Muscle of leg (tissue), 11 donors: ENCODE measurements around the gene PRKAG2. TPM values are rescaled to one million over a fixed set of nuclear protein-coding genes. Genes with fewer than 3 reads are reported as not detected.
"Not testable (repeated sequence)": the region's sequence is repeated elsewhere in the genome, so short reads cannot be mapped to it uniquely, and the experiment has no call there.

Source experiments
- DNase-seq: peaks from one replicate; pipeline ENCODE4 v3.0.0; 2013
- H3K27ac ChIP-seq: one replicate; pipeline ENCODE4 v1.5.1; 2013; ENCODE audit warnings: mild to moderate bottlenecking, low read length, control low read depth
- H3K27me3 ChIP-seq: one replicate; pipeline ENCODE4 v1.6.1; 2013; ENCODE audit warnings: low read length; ENCODE audit not compliant: control insufficient read depth, insufficient read depth
- H3K36me3 ChIP-seq: one replicate; pipeline ENCODE4 v1.6.1; 2013; ENCODE audit warnings: low read length; ENCODE audit not compliant: control insufficient read depth, insufficient read depth
- H3K4me1 ChIP-seq: one replicate; pipeline ENCODE4 v1.6.1; 2013; ENCODE audit warnings: low read length; ENCODE audit not compliant: control insufficient read depth, insufficient read depth
- H3K4me3 ChIP-seq: one replicate; pipeline ENCODE4 v1.5.1; 2013; ENCODE audit warnings: low read length, control low read depth
- H3K9me3 ChIP-seq: replicated peaks from 2 replicates; pipeline ENCODE4 v1.6.1; 2013; ENCODE audit warnings: low read depth, low read length; ENCODE audit not compliant: control insufficient read depth
- WGBS: methylation state at CpG from one replicate; pipeline ENCODE4 v1.1.5; 2013; ENCODE audit warnings: missing lambda C conversion rate; ENCODE audit not compliant: insufficient coverage; 5-methylcytosine and 5-hydroxymethylcytosine counted together
- polyA plus RNA-seq, 8 donors: library from polyadenylated mRNA; unstranded; fragments of 120-200 nt; gene quantifications; one replicate each; pipeline versions ENCODE4 v1.2.1 to v1.2.3, GENCODE V29; 2013; ENCODE audit warnings: inconsistent platforms in 1 of 8, low replicate concordance in 1 of 8; ENCODE audit not compliant: insufficient read length in 8 of 8, insufficient read depth in 1 of 8
- total RNA-seq: library from RNA; stranded (reverse); fragments of 120-200 nt; gene quantifications from one replicate; pipeline ENCODE4 v1.2.4, GENCODE V29; 2013

Gene PRKAG2
- total and polyA plus RNA-seq, 9 donors, result 3.9 to 16.4 (median 11.2) TPM

DNA sequence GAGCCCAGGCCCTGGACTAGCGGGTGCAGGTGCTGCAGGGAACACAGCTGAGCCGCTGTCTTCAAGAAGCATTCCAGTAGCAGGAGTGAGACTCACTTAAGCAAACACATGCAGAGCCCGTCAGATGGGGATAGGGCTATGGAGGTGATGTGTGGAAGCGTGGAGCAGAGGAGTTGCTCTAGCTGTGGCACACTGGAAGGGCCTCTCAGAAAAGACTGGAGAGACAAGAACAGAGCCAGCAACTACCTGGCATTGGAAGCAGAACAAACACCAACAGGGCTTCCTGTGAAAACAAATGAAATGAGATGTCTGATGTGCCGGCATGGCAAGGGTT is 41.6 kb upstream of the PRKAG2 start:
- WGBS, result 70% methylated on average over 4 of the region's 5 CpGs
- H3K4me3 ChIP-seq, result no peak overlapping the region
- H3K4me1 ChIP-seq, result peaks cover 6% of the 10 kb centered on the region
- no peaks in the 10 kb centered on the region for H3K36me3 ChIP-seq
- H3K9me3 ChIP-seq, result peaks cover 10% of the 10 kb centered on the region
- H3K27ac ChIP-seq, result no peak overlapping the region
- DNase-seq, result no peak
- H3K27me3 ChIP-seq, result peaks cover 3% of the 10 kb centered on the region

- whole genome bisulfite sequencing, result 42% methylated on average over 6 of the region's 10 CpGs
- no peak for DNase-seq
- Histone ChIP-seq H3K36me3 (no peaks in the 10 kb centered on the region), H3K27me3 (peaks cover 3% of the 10 kb centered on the region), H3K27ac (no peak overlapping the region), H3K4me3 (no peak overlapping the region), H3K9me3 (peaks cover 11% of the 10 kb centered on the region), H3K4me1 (peaks cover 6% of the 10 kb centered on the region)
Measured at GRCh38 chr7:151917791-151918509, 41.0 kb upstream of the PRKAG2 start.

GRCh38 chr7:151914051-151914450 is 37.1 kb upstream of the PRKAG2 start:
- no peak for DNase-seq
- no peaks in the 10 kb centered on the region for H3K36me3 ChIP-seq
- no CpG with 5 or more reads among the region's 1 CpG for WGBS
- H3K27ac ChIP-seq, result no peak overlapping the region
- peaks cover 5% of the 10 kb centered on the region for H3K27me3 ChIP-seq
- peaks cover 11% of the 10 kb centered on the region for H3K9me3 ChIP-seq
- peaks cover 6% of the 10 kb centered on the region for H3K4me1 ChIP-seq
- no peak overlapping the region for H3K4me3 ChIP-seq

GRCh38 chr7:151910655-151911054 is 33.7 kb upstream of the PRKAG2 start:
- Histone ChIP-seq H3K27me3 (peaks cover 11% of the 10 kb centered on the region), H3K9me3 (peaks cover 11% of the 10 kb centered on the region)
- not testable (repeated sequence) for H3K4me1 ChIP-seq, H3K27ac ChIP-seq, H3K4me3 ChIP-seq, H3K36me3 ChIP-seq, DNase-seq
- WGBS, result 40% methylated on average over 1 of the region's 3 CpGs

- H3K9me3 ChIP-seq, H3K27ac ChIP-seq, H3K4me1 ChIP-seq, H3K4me3 ChIP-seq, H3K36me3 ChIP-seq, DNase-seq: not testable (repeated sequence)
- WGBS, result no CpG with 5 or more reads among the region's 3 CpGs
- H3K27me3 ChIP-seq, result peaks cover 12% of the 10 kb centered on the region
Measured at GRCh38 chr7:151907115-151907514, 30.2 kb upstream of the PRKAG2 start.

GRCh38 chr7:151905766-151906165 is 28.9 kb upstream of the PRKAG2 start:
- Histone ChIP-seq H3K4me3 (no peak overlapping the region), H3K36me3 (no peaks in the 10 kb centered on the region), H3K27ac (no peak overlapping the region), H3K27me3 (peaks cover 12% of the 10 kb centered on the region), H3K9me3 (no peaks in the 10 kb centered on the region), H3K4me1 (peaks cover 11% of the 10 kb centered on the region)
- WGBS, result 12% methylated on average over 3 of the region's 5 CpGs
- DNase-seq, result no peak

DNA sequence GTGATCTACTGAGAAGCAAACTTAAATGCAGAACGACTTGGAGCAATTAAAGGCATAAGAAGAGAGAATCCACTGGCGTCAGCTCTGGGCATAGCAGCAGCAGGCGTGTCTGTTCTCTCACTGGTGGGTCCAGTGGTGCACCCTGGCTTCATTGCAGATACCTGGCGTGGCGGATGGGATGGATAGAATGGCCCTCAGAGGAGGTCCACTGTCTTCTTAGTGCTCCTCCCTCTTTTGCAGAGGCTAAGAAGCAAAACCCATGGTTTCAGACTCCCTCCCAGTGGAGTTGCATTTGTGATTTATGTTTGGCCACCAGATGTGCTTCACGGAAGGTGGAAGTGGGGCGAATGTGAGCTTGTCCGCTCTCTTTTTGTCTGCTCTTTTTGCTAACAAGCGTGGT is 28.4 kb upstream of the PRKAG2 start:
- DNase-seq, result no peak
- WGBS, result 50% methylated on average over 9 of the region's 9 CpGs

GRCh38 chr7:151904270-151904669 is 27.4 kb upstream of the PRKAG2 start:
- Histone ChIP-seq H3K36me3 (no peaks in the 10 kb centered on the region), H3K9me3 (no peaks in the 10 kb centered on the region), H3K27me3 (peaks cover 20% of the 10 kb centered on the region), H3K4me1 (peaks cover 13% of the 10 kb centered on the region), H3K27ac (no peak overlapping the region), H3K4me3 (no peak overlapping the region)
- peak; percentile 55 for DNase-seq
- 85% methylated on average over 6 of the region's 7 CpGs for WGBS

More for the DNA sequence above, 28.4 kb upstream of the PRKAG2 start:
- peaks cover 15% of the 10 kb centered on the region for H3K27me3 ChIP-seq
- H3K36me3 ChIP-seq, result no peaks in the 10 kb centered on the region
- no peak overlapping the region for H3K4me3 ChIP-seq
- no peaks in the 10 kb centered on the region for H3K9me3 ChIP-seq
- H3K27ac ChIP-seq, result no peak overlapping the region
- H3K4me1 ChIP-seq, result peaks cover 13% of the 10 kb centered on the region

GRCh38 chr7:151903249-151904032 is 26.5 kb upstream of the PRKAG2 start:
- Histone ChIP-seq H3K27me3 (peaks cover 19% of the 10 kb centered on the region), H3K27ac (no peak overlapping the region), H3K9me3 (no peaks in the 10 kb centered on the region), H3K4me3 (no peak overlapping the region), H3K36me3 (no peaks in the 10 kb centered on the region), H3K4me1 (peaks cover 13% of the 10 kb centered on the region)
- WGBS, result 31% methylated on average over 5 of the region's 9 CpGs
- DNase-seq, result no peak

- H3K4me3 ChIP-seq, result no peak overlapping the region
- H3K4me1 ChIP-seq, result peaks cover 13% of the 10 kb centered on the region
- DNase-seq, result no peak
- WGBS, result 51% methylated on average over 12 of the region's 17 CpGs
- H3K9me3 ChIP-seq, result no peaks in the 10 kb centered on the region
- peaks cover 20% of the 10 kb centered on the region for H3K27me3 ChIP-seq
- no peaks in the 10 kb centered on the region for H3K36me3 ChIP-seq
- no peak overlapping the region for H3K27ac ChIP-seq
Measured at GRCh38 chr7:151902311-151902710, 25.4 kb upstream of the PRKAG2 start.
